Activated CD8-positive, alpha-beta memory T cell treated with anti-CD3 and anti-CD28 coated beads, Interleukin-2, amount 50 U/mL, for 48 hours (primary cell): ENCODE measurements around the gene SERPINA5.
A peak's percentile ranks its signal among the peaks of the same experiment; 100 is the strongest.

Experiments
- DNase-seq: peaks from one replicate; pipeline ENCODE4 v3.0.0-alpha.2; 2020

The SERPINA5 gene

DNA sequence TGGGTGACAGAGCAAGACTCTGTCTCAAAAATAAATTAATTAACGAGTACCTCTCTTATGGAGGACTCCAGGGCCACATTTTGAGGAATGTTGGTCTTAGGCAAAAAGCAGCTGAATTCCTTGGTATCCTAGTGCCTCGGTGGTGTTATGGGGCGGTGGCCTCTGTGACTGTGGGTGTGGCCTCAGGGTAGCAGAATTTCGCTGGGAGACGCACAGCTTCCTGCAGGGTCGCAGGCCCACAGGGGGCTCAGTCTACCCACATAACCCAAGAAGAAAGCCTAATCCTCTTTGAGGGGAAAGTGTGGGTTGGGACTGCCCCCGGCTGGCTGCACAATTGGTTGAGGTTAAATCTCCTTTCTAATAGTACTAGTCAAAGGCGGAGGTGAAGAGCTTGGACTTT lies 31.2 kb upstream of the SERPINA5 start:
- no peak for DNase-seq

DNA sequence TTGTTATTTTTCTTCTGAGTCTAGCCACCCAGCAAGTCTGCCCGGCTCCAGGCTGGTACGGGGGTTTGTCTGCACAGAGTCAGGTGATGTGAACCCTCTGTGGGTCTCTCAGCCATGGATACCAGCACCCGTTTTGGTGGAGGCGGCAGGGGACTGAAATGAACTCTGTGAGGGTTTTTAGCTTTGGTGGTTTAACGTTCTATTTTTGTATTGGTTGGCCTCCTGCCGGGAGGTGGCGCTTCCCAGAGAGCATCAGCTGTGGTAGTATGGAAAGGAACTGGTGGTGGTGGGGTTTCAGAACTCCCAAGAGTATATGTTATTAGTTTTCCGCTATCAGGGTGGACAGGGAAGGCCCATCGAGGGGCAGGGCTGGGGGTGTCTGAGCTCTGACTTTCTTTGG lies 25.2 kb upstream of the SERPINA5 start:
- DNase-seq, result peak; percentile 13

DNA sequence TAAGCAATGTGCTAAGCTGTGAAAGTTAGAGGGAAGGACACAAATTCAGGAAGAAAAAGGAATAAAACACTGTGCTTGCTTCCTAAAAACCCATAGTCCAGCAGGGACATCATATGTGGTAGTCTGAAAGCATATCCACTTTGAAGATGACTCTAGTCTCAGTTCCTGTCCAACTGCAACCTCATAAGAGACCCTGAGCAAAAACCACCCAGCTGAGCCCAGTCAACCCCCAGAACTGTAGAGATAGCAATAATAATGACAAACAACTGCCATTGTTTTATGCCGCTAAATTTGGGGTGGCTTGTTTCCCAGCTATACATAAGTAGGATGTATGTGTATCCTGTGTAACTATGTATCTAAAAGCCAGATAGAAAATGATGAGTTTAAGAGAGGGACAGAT lies 23.9 kb upstream of the SERPINA5 start:
- no peak for DNase-seq

DNA sequence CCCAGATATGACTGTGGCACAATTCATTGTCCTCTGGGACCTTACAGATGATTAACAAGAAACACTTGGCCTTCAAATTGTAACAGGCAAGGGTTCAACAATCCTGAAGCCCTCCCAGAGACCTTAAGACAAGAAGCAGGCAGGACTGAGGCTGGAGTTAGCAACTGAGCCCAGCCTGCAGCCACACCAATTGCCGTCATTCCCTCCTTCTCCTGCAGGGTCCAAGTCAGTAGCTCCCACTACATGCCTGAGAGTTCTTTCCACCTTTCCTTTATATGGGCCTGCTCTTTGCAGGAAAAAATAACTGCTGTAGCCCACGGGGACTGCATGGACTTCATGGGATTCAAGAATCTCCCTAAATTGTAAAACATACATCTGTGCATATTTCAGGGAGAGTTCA lies 22.4 kb upstream of the SERPINA5 start:
- DNase-seq, result no peak

DNA sequence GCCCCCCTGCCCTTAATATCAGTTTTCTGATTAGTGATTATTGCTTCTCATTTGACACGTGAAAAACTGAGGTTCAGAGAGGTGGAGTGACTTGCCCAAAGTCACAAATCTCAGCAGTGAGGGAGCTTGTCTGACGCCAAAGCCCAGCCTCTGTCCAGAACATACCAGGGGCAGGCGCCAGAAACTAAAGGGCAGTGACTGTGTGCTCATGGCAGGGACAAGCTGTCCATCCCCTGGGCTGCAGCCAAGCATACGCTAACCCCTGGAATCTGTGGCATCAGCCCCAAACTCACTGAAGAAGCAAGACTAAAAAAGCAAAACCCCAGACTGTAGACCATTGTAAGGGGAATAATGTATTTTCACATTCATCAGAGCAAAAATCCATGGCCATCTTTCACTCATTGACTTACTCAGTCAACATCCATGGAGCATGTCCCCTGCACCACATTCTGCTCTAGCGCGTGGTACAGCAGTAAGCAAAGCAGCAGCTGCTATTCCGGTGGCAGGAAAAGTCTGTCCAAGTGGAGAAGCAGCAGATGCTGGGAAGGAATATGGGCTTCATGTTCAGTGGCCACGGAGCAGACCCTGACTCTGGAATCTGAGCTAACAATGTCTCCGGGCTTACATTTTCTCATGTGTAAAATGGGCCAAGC lies 21.5 kb upstream of the SERPINA5 start:
- DNase-seq, result no peak

DNA sequence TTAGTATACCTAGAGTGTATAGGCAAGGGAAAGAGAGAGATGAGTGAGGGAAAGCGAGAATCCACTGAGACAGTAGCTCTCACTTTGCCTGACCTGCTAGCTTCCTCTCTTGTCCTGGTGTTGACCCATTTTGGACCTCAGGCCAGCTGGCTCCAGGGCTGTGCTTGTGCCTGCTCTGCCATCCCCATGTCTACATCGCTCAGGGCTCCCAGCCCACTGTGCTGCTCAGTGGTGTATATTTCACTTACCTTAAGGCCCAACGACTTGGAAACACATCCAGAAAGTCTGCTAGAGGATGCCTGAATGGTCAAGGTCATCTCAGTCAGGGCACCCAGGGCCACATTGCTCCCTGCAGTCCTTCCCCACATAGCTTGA lies 20.9 kb upstream of the SERPINA5 start:
- no peak for DNase-seq

DNA sequence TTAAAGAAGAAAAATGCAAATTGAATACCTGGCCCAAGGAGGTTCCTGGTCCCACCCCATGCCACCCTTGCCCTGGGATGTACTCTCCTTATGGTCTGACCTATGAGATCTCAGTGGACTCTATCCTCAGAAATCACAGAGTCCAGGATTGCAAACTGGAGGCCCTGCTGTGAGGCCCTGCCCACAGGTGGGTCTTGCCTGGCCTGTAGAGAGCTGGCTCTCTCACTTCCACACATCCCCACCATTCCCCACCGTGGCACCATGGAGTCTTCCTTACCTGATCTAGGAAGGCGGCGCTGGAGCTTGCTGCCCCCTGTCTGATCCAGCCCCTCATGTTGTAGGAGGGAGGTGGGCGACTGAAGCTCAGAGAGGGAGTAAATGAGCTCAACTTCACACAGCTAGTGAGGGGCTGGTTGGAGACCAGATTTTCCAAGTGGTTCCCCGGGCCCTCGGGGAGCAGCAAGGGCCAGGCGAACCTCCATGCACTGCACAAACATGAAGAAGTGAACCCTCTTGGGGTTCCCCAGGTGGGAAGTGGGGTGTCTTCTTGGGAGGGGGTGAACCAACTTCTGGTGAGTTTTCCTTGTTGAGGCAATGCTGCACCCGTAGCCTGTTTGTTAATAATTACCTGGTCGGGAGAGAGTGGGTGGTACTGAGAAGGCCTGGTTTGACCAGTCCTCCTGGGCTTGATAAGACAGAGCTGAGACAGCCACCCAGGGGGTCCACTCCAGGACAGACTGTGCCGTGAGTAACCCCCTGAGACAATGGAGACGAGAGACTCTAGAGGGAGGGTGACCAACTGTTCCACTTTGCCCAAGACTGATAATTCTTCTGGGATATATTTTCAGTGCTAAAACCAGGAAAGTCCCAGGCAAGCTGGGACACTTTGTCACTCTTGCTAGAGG lies 20.2 kb upstream of the SERPINA5 start, which contains the start of gene SERPINA4:
Gene SERPINA4, plus strand, starts transcription at position 692 of the 905 bp plus-strand sequence. CDS start 2,041 bp downstream, outside the sequence.
- no peak for DNase-seq

DNA sequence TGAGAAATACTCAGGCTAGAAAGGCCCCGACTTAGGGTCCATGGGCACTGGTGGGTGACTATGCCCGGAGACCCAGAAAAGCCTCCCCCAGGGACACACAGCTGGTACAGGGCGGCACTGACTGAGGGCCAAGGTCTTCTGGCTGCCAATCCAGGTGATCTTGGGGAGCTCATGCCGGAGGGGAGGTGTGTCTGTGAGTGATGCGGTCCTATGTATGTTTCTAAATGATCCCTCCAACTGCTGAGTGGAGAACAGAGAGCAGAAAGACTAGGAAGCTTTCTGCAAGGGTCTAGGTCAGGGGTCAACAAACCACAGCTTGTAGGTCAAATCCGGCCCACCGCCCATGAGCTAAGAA lies 19.6 kb upstream of the SERPINA5 start:
- no peak for DNase-seq

DNA sequence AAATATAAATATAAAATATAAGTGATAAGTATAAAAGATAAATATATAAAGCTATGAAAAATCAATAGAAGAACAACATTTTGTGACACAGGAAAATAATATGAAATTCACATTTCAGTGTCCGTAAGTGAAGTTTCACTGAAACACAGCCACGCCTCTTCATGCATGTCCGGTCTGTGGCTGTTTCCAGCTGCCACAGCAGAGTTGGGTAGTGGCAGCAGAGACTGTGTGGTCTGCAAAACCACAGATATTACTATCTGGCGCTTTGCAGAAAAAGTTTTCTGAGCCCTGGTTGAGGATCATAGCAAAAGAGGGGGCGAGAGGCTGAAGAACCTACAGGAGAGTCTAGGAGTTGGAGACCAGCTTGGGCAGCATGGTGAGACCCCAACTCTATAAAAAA lies 19.2 kb upstream of the SERPINA5 start:
- no peak for DNase-seq

DNA sequence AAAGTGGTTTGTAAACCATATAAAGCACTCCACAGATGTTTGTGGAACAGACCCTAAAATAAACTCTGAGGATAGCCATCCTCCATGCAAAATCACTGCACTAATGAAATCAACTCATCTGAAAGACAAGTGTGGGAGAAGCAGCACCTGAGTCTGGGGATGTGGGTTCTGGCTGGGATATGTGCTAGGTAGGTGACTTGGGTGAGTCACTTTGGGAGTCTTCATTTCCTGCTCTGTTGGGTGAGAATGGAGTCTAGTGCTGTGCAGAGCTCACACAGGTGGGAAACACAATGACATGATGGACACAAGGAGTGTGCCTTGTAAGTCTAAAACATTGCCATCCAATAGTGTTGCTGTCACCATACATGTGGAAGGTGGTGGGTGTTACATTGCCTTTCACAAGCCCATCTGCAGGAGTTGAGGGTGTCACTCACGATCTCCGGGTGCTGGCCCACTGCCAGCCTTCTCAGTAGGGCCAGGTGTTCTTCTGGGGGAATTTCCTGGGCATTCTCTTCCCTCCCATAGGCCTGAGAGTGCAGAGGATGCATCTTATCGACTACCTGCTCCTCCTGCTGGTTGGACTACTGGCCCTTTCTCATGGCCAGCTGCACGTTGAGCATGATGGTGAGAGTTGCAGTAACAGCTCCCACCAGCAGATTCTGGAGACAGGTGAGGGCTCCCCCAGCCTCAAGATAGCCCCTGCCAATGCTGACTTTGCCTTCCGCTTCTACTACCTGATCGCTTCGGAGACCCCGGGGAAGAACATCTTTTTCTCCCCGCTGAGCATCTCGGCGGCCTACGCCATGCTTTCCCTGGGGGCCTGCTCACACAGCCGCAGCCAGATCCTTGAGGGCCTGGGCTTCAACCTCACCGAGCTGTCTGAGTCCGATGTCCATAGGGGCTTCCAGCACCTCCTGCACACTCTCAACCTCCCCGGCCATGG lies 18.0 kb upstream of the SERPINA5 start:
- no peak for DNase-seq

DNA sequence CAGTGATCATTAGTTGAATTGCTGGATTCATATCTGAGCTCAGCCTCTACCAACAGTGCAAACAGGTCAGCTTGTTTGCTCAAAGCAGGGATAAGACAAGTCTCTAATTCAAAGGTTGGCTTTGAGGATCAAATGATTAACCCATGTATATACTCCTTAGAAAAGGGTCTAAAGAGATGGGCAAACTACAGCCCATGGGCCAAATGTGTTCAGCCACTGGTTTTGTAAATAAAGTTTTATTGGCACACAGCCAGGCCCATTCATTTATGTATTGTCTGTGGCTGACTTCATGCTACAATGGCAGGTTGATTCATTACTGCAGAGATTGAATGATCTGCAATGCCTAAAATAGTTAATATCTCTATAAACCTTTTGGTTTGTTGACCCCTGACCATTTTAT lies 16.8 kb upstream of the SERPINA5 start:
- no peak for DNase-seq

DNA sequence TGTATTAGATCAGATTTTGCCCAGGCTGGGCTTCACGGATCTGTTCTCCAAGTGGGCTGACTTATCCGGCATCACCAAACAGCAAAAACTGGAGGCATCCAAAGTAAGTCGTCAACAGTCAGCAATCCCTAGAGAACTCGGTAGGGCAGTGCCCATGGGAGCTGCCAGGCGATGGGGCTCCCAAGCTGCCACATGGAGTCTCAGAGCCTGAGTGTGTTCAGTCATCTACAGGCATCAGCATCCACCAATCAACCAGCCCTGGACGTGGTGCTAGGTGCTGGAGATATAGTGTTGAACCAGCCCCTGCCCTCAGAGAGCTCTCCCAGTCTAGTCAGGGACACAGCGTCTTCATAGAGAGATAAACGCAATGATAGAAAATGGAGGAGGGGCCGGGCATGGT lies 13.0 kb upstream of the SERPINA5 start:
- no peak for DNase-seq

DNA sequence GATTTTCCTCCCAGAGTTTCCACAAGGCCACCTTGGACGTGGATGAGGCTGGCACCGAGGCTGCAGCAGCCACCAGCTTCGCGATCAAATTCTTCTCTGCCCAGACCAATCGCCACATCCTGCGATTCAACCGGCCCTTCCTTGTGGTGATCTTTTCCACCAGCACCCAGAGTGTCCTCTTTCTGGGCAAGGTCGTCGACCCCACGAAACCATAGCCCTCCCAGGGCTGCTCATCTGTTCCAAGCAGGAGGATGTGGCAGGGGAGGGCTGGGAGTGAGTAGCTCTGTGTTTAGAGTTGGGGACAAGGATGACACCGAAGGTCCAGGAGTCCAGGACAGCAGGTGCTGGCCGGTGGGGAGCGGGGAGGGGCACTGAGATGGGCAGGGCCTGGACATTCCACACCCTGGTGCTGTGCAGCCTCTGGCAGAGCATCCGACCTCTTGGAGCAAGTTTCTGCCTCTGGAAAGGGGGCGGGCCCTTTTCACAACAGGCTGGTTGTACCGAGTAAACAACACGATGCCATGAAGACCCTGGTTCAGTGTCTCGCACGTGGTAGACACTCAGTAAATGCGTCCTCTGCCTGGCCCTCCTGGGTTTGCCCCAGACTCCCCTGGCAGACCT lies 11.7 kb upstream of the SERPINA5 start:
- no peak for DNase-seq

DNA sequence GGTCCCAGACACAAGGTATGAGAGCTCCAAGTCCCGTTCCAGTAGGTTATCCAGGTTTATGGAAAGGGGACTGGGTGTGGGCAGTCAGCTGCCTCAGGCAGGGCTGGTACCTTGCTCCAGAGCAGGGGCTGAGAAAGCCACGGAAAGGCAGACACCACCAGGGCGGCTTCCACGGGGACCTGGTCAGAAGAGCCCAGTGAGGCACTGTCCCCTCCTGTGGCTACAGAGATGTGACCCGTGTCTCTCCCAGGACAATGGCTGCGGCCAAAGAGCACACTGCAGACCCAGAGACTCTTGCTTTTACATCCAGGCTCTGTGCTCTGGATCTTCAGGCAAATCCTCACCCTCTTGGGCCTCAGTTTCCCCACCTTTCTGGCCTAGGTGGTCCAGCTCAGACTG lies 11.2 kb upstream of the SERPINA5 start:
- no peak for DNase-seq

DNA sequence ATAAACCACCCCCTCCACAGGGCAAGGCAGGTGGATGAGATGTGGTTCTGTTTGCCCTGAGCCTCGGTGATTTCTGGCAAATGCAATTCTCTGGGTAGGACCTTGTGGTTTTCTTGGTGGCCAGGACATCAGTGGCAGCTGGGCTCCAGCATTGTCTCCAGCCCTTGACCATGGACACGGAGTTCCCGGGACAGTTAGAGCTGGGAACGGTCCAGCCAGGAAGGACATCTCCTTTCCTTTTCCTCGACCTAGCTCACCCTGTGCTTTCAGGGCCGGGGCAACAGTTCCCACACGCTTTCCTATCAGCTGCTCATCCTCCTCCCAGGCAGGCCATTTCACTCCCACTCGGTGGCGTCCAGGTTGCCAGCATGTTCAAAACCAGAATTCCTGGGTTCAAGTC lies 10.8 kb upstream of the SERPINA5 start:
- no peak for DNase-seq

DNA sequence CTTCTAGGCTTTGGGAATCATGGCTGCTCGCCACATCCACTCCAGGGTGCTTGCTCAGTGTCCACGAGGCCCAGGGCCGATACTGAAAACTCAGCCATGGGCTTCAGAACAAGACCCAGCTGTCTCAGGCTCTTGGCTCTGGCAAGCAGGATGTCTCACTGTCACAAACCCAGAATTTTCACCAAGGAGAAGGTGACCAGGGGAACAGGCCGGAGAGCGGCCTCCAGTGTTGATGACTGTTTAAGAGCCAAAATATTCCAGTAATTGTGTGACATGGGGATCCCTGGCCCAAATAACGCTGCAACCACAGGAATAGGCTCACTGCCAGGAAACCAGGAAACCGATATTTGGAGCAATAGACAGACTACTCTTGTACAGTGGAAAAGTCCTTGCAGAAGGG lies 9.8 kb upstream of the SERPINA5 start:
- no peak for DNase-seq

DNA sequence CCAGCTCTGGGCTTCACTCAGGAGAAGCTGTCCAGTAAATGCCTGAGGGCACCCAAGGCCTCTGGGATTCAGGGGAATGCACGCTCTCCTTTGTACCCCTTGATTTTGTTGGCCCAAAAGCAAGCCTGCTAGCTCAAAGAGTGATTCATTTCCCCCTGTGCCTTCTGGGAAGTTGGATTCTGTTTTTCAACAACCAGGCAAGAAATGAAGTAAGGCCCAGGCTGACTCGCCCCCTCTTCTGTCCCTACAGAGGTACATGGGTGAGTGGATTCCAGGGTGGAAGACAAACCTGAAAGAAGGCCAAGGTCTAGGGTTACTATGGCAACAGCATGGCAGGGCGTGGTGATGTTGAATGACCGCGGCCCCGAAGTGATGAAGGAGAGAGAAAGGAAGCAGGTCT lies 9.3 kb upstream of the SERPINA5 start:
- DNase-seq, result no peak

DNA sequence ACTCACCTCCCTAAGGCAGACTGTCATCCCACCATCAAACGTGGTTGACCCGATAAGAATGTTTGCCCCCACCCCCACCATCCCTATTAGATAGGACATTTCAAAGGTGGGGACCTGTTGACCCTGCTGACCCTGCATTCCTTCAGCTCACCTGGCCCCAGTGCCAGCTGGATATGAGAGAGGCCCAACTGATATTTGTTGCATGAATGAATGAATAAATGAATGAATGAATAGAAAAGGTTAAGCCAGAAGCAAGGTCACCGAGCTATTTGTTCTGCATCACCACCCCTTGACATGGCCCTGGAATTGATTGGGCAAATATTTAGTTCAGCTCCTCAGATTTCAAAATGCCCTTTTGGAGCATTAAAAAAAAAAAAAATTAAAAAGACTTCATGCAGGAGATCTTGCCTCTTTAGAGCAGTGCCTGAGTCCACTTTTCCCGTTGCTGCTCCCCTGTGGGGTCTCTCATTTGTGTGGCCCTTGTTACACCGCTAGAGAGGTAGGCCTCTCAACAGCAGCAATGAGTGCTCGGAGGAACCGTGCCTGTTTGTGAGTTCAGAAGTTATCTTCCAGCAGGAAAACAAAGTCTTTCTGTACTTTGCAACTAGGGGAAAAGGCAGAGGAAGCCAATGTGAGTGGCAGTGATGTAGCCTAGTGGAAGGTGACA lies 8.5 kb upstream of the SERPINA5 start:
- no peak for DNase-seq

DNA sequence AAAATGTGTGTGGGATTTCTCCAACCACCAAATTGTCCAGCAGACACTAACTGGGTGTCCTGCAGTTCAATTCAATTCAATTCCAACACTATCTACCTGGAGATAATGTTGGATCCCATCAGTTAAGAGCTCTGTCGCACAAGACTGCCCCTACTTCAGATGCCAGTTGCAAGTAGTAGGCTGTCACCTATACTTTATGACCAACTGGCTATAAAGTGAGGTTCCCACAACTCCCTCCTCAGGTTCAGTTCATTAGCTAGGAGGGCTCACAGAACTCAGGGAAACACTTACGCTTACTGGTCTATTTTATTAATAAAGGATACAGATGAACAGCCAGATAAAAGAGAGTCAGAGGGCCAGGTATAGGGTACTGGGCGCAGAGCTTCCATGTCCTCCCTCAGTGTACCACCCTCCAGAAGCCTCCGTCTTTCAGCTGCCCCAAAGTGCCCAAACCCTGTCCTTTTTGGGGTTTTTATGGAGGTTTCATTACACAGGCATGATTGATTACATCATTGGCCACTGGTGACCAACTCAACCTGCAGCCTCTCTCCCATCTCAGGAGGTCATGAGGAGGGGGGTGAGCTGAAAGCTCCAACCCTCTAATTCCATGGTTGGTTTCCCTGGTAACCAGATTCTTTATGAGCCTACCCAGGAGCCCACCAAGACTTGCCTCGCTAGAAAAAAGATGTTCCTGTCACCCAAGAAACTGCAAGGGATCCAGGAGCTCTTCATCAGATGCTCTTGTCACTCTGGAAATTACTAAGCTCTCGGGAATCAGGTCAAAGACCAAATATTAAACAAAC lies 7.5 kb upstream of the SERPINA5 start:
- no peak for DNase-seq

DNA sequence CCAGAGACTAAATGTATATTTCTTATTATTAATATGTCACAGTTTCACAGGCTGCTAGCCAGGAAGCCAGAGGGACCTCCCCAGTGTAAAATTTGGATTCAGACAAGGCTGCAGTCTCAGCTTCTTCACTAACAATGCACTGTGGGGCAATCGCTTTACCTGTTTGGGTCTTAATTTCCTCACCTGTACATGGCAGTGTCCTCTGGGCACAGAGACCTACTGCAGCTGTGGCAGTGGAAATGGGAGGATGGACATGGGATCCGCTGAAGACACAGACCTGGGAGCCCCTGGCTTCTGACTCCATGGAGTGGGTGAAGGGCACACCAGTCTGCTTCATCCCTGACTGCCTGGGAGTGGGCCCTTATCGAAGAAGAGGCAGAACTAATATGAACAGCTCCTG lies 6.9 kb upstream of the SERPINA5 start:
- no peak for DNase-seq
